Gastrocnemius medialis (tissue), 4 donors: Measurements from ENCODE around the gene GALNT7.

Experiments
- CTCF ChIP-seq, 5 experiments: fragments of 450-650 bp in 3 of 5; fragments of 200-600 bp in 2 of 5; sonication (generic) in 2 of 5; IDR thresholded peaks in 4 of 5; conservative IDR thresholded peaks in 1 of 5; 1 replicate in 4 of 5; 2 replicates in 1 of 5; pipeline ENCODE4 v1.5.1; 2016 to 2019; ENCODE audit warnings: antibody characterized with exemption in 5 of 5, mild to moderate bottlenecking in 3 of 5, moderate library complexity in 3 of 5
- POLR2A ChIP-seq, 2 donors: fragments of 450-650 bp; IDR thresholded peaks; one replicate each; pipeline ENCODE4 v1.6.1; 2017; ENCODE audit warnings: antibody characterized with exemption in 2 of 2, mild to moderate bottlenecking in 2 of 2, moderate library complexity in 2 of 2

DNA sequence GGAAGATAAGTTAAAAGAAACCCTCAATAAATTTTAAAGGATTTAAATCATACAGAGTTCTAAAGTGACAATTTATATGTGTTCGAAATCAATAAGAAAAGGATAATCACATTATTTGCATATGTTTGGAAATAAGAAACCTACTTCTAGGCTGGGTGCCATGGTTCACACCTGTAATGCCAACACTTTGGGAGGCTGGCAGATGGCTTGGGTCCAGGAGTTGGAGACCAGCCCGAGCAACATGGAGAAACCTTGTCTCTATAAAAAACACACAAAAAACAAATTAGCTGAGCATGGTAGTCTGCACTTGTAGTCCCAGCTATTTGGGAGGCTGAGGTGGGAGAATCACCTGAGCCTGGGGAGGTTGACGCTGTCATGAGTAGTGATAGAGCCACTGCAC lies 194.1 kb downstream of the GALNT7 start:
- TF ChIP-seq CTCF (IDR thresholded peaks at IDR 0.05 in 4 of 5, conservative IDR thresholded peaks at IDR 0.05 in 1 of 5) (no peak), POLR2A (IDR thresholded peaks at IDR 0.05) (no peak)
